Stimulated activated CD8-positive, alpha-beta memory T cell treated with anti-CD3 and anti-CD28 coated beads, Interleukin-4, amount 100 ng/mL, for 1 hour (primary cell): ENCODE data around the gene ECE1.
"Not testable (repeated sequence)": the region's sequence is repeated elsewhere in the genome, so short reads cannot be mapped to it uniquely, and the experiment has no call there.

Experiments used
- DNase-seq, 2 donors: peaks; one replicate each; pipeline ENCODE4 v3.0.0-alpha.2; 2020; ENCODE audit warnings: low read depth in 2 of 2, low spot score in 1 of 2

The ECE1 gene

GRCh38 chr1:21232044-21232443, 58.2 kb downstream of the ECE1 start:
- no peak for DNase-seq

- no peak for DNase-seq
Measured at GRCh38 chr1:21229246-21230000, 60.8 kb downstream of the ECE1 start.

- DNase-seq = not testable (repeated sequence)
Measured at GRCh38 chr1:21228224-21228623, 62.0 kb downstream of the ECE1 start.

DNA sequence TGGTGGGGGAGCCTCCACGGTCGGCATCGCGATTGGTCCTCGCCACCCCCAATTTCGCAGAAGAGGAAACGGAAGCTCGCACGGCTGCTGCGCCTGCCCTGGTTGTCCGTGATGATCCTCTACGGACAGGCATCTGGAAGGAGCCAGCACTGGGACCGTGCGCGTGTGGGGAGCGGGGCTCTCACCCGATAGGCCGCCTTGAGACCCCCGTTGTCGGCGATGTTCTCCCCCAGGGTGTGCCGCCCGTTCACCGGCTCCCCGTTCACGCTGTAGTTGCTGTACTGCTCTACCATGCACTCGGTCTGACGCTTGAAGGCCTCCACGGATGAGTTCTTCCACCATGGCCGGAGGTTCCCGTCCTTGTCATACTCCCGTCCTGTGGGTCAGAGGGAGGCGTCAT, 65.2 kb downstream of the ECE1 start:
- no peak for DNase-seq

- DNase-seq = no peak
Measured at GRCh38 chr1:21220815-21221214, 69.4 kb downstream of the ECE1 start.

GRCh38 chr1:21219674-21220073, 70.6 kb downstream of the ECE1 start:
- DNase-seq = no peak

GRCh38 chr1:21217812-21218596, 72.3 kb downstream of the ECE1 start:
- DNase-seq = no peak

GRCh38 chr1:21216835-21217811, 73.1 kb downstream of the ECE1 start:
- DNase-seq = peak; percentile 15 to 43

DNA sequence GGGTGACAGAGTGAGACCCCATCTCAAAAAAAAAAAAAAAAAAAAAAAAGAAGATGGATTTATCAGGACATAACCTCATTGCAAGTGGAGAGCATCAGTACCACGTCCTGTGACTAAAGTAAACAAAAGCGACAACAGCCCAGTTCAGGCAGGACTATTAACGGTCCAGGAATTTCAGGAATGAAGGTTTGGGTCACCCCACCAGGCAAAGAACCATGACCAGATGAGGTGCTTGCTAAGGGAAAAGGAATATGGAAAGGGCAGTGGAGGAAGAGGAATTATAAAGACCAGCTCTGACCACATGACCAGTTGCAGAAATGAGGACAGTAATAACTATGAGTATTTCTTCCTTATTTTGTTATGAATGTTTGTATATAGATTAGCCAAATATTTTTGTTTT, 78.1 kb downstream of the ECE1 start:
- DNase-seq = no peak

DNA sequence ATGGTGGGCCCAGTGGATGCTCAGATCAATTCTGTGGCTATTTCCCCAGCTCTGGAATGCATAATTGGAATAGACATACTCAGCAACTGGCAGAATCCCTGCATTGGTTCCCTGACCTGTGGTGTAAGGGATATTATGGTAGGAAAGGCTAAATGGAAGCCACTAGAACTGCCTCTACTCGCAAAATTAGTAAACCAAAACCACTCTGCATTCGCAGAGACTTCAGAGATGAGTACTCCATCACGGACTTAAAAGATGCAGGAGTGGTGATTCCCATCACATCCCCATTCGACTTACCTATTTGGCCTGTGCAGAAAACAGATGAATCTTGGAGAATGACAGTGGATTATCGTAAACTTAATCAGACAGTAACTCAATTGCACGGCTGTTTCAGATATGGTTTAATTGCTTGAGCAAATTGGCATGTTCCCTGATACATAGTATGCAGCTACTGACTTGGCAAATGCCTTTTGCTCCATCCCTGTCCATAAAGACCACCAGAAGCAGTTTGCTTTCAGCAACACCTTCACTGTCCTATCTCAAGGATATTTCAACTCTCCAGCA, 82.0 kb downstream of the ECE1 start:
- DNase-seq = not testable (repeated sequence)

DNA sequence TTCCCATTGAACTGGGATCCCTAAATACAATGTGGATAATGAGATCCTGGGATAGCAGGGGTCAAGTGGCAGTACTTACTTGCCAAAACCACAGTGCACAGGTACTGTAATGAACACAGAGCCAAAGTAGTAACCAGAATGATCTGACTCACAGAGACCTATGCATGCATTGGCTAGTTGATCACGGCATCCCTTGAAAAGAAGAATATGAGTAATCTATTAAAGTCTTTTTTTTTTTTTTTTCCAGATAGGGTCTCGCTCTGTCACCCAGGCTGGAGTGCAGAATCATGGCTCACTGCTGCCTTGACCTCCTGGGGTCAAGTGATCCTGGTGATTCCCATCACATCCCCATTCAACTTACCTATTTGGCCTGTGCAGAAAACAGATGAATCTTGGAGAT, 84.1 kb downstream of the ECE1 start:
- no peak for DNase-seq

- DNase-seq = no peak
Measured at GRCh38 chr1:21205416-21205815, 84.8 kb downstream of the ECE1 start.

DNA sequence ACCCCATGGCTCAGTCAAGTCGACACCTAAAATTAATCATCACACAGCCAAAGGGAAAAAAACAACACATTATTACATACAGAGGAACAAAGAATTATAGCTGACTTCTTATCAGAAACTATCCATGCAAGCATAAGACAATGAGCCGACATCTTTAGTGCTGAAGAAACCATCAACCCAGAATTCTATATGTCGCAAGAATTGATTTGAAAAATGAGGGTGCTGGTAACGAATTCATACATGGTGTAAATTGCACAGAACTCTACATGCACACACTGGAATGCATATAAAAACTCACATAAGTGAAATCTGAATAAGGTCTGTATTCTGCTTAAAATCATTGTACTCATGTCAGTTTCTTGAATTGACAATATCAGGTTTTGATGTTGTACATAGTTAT, 88.6 kb downstream of the ECE1 start:
- no peak for DNase-seq

DNA sequence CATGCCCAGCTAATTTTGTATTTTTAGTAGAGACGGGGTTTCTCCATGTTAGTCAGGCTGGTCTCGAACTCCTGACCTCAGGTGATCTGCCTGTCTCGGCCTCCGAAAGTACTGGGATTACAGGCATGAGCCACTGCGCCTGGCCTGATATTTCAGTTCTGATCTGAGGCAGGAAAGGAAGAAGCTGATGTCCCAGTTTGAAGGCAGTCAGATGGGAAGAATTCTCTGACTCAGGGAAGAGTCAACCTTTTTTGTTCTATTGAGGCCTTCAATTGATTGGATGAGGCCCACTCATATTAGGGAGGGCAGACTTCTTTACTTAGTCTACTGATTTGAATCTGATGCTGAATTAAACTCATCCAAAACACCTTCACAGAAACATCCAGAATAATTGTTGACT, 89.0 kb downstream of the ECE1 start:
- DNase-seq = not testable (repeated sequence)

GRCh38 chr1:21200767-21201166, 89.5 kb downstream of the ECE1 start:
- no peak for DNase-seq

- DNase-seq = no peak
Measured at GRCh38 chr1:21198929-21199328, 91.3 kb downstream of the ECE1 start.

DNA sequence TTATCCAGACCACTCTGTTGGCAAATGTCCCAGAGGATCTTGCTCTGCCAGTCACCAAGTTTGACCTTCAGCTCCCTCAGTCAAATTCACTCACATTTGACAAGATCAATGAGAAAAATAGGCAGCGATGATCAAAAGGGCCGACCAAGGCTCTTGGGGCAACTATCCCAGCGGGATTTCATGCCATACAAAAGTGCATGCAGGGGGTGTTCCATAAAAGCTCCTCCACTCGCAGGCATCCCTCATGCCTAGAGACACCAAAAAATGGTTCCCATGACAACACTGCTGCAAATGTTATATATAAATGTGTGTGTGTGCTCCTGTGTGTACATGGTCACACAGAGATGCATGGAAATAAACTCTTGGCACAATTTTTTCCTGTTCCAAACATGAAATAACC, 97.4 kb downstream of the ECE1 start:
- DNase-seq = no peak

GRCh38 chr1:21192284-21192683, 98.0 kb downstream of the ECE1 start:
- DNase-seq = no peak

- not testable (repeated sequence) for DNase-seq
Measured at GRCh38 chr1:21190771-21191170, 99.5 kb downstream of the ECE1 start.

DNA sequence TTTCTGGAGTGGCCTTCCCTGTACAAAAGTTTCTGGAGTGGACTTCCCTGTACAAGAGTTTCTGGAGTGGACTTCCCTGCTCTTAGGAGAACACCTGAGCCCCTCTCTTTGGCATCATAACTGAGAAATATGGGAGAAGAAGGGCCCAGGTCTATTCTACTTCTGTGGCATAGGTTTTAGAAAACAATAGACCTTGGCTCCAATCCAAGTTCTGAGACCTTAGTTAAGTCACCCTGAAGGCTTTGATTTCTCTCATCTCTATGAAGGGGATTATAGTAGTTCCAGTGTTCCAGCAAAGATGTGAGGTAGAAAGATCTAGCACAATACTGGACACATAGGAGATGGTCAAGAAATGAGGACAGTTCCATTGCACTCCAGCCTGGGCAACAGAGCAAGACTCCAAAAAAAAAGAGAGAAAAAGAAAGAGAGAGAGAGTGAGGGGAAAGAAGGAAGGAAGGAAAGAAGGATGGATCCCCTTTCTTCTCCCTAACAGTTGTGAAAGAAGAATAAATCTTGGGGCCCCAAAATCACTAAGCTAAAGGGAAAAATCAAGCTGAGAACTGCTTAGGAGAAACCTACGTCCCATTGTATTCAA, 100.3 kb downstream of the ECE1 start:
- no peak for DNase-seq

DNA sequence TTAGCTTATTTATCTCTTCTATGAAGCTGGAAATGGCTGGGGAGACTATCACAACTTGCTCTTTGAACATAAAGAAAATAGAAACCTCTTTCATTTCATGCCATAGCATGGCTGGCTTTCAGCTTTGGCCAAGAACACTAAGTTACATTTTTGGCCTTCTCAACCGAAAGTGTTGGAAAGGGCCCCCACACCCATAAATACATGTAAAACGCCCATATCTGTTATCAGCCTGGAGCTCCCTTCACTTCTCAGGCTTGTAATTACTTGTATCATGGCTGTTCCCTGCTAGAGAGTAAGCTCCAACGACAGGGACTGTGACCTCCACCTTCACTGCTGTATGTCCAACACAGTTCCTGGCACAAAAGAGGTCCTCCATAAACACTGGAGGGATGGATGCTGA, 100.8 kb downstream of the ECE1 start:
- no peak for DNase-seq
